Panc1 (cell line): ENCODE measurements around the gene CLTC. TPM values are rescaled to one million over a fixed set of nuclear protein-coding genes. Genes with fewer than 3 reads are reported as not detected.

Source experiments
- ATAC-seq: fragments of 200-7000 bp; cut with Tn5 transposase; 2 replicates; pipeline ENCODE4 v1.9.1; 2020; ENCODE audit warnings: mild to moderate bottlenecking, moderate library complexity
- BruUV-seq: library from RNA; stranded (reverse); fragments of 400-500 nt; replicated peaks from 2 replicates; lab custom pipeline; 2021; lab: Mats Ljungman, UMichigan
- CTCF ChIA-PET: fragments of 300-600 bp; sonication (Branson Sonifier 250); formaldehyde crosslinking; loops from one replicate; lab custom pipeline; 2022; ENCODE audit warnings: antibody characterized with exemption; lab: Charles Lee
- POLR2A ChIA-PET: fragments of 300-600 bp; sonication (Branson Sonifier 250); formaldehyde crosslinking; loops from one replicate; lab custom pipeline; 2022; ENCODE audit warnings: antibody characterized with exemption; lab: Charles Lee
- DNase-seq: peaks from one replicate; pipeline ENCODE4 v3.0.0-alpha.2; 2010; ENCODE audit warnings: low read depth, low spot score
- H3K27ac ChIP-seq: 2 replicates; pipeline ENCODE4 v1.5.1; 2011; ENCODE audit warnings: mild to moderate bottlenecking, low read length, inconsistent platforms
- H3K27me3 ChIP-seq: fragments of 200-500 bp; sonication (Bioruptor generic); 2 replicates; pipeline ENCODE4 v1.6.0; 2014; ENCODE audit warnings: low read length, inconsistent platforms; ENCODE audit not compliant: control insufficient read depth, insufficient read depth
- H3K36me3 ChIP-seq: fragments of 200-500 bp; sonication (Bioruptor generic); 2 replicates; pipeline ENCODE4 v1.5.1; 2014; ENCODE audit warnings: inconsistent platforms, mild to moderate bottlenecking, low read length, moderate library complexity; ENCODE audit not compliant: control insufficient read depth, insufficient read depth
- H3K4me1 ChIP-seq: 2 replicates; pipeline ENCODE4 v1.5.1; 2011; ENCODE audit warnings: inconsistent platforms, mild to moderate bottlenecking, low read length, moderate library complexity; ENCODE audit not compliant: control insufficient read depth, insufficient read depth
- H3K4me3 ChIP-seq, 2 experiments: 2 replicates each; pipeline ENCODE4 v1.5.1; 2011 to 2012; ENCODE audit warnings: low read depth in 2 of 2, low read length in 2 of 2, mild to moderate bottlenecking in 2 of 2, inconsistent platforms in 1 of 2, moderate library complexity in 1 of 2
- H3K9me3 ChIP-seq: fragments of 200-500 bp; sonication (Bioruptor generic); 2 replicates; pipeline ENCODE4 v1.5.1; 2014; ENCODE audit warnings: low read depth, mild to moderate bottlenecking, inconsistent platforms, low read length, moderate library complexity; ENCODE audit not compliant: control insufficient read depth, insufficient read depth
- REST ChIP-seq, 2 experiments: IDR thresholded peaks; 2 replicates each; pipeline ENCODE4 v1.6.1; 2011 to 2012; ENCODE audit warnings: low read depth in 2 of 2, control low read depth in 1 of 2, low read length in 1 of 2, mild to moderate bottlenecking in 1 of 2, moderate library complexity in 1 of 2; ENCODE audit not compliant: insufficient read depth in 1 of 2
- TCF7L2 ChIP-seq: IDR thresholded peaks from 2 replicates; pipeline ENCODE4 v1.6.1; 2011; ENCODE audit warnings: mild to moderate bottlenecking, low read depth, low read length, inconsistent platforms
- in situ Hi-C: cut with HindIII; loops from 2 replicates; pipeline ENCODE4 v1.10.0; 2016; ENCODE audit warnings: low sequenced_read_pairs, low pct_unique_long_range_greater_than_20kb
- intact Hi-C: fragments of 100-400 bp; cut with micrococcal nuclease; formaldehyde crosslinking; loops from one replicate; pipeline ENCODE4 v1.10.0; 2022; ENCODE audit not compliant: unreplicated experiment
- total RNA-seq: library from RNA; stranded (reverse); gene quantifications from one replicate; pipeline ENCODE4 v1.2.1, GENCODE V29; 2021; ENCODE audit not compliant: unreplicated experiment

CLTC gene
- total RNA-seq, 1 experiment from 2014 or later: 221 TPM

DNA sequence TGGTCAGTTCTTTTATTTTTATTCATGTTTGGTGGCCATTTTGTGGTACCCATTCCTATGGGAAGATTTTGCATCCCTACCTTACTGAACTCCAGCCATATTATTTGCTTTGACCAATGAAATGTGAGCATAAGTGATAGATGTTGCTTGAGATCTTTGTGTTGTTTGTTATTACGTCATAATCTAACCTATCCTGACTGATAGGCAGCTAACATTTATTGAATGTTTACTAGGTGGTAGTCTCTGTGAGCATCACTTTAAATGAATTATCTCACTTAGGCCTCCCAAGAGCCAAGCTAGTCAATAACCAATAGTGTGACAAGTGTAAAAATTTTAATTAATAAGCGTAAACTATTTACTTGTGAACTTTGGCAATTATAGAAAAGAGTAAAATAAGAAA is 125.3 kb downstream of the CLTC start:
- Histone ChIP-seq H3K36me3 (peaks cover 20% of the 10 kb centered on the region; the same call in 1 of the 2 replicates), H3K4me3 (no peak overlapping the region), H3K9me3 (peaks cover 15% of the 10 kb centered on the region; the same call in 1 of the 2 replicates), H3K4me1 (peaks cover 5% of the 10 kb centered on the region; the same call in 1 of the 2 replicates), H3K27me3 (no peaks in the 10 kb centered on the region), H3K27ac (peak overlapping the region; percentile 49)
- no peak for DNase-seq
- in situ Hi-C loops: no loop called here
- no peak for TF ChIP-seq TCF7L2
- no peak for TF ChIP-seq REST (IDR thresholded peaks at IDR 0.05; ENCODE audit: insufficient read depth in 1 of 2, low read depth in 2 of 2, low read length in 1 of 2)
- intact Hi-C loops: no loop called here
- no peak for ATAC-seq
- BruUV-seq: no TSS peak
- POLR2A ChIA-PET: no interaction called here
- CTCF ChIA-PET: interaction anchor here (0.5 kb wide), 1 partner anchor 69 kb away, joined by 4 read pairs; no protein-coding TSS in a partner anchor

Other genes with a start within 250 kb of the CLTC start
- 16.2 TPM for gene DHX40, start 54.3 kb upstream of the CLTC start, total RNA-seq
- 40.2 TPM for gene PTRH2, start 87.5 kb downstream of the CLTC start, total RNA-seq
- gene VMP1, start 87.8 kb downstream of the CLTC start, total RNA-seq: 281 TPM